Stimulated activated CD8-positive, alpha-beta memory T cell treated with anti-CD3 and anti-CD28 coated beads, Interleukin-4, amount 100 ng/mL, for 1 hour (primary cell): ENCODE measurements around the gene STK10.

Experiments used
- DNase-seq, 2 donors: peaks; one replicate each; pipeline ENCODE4 v3.0.0-alpha.2; 2020; ENCODE audit warnings: low read depth in 2 of 2, low spot score in 1 of 2

STK10 gene

DNA sequence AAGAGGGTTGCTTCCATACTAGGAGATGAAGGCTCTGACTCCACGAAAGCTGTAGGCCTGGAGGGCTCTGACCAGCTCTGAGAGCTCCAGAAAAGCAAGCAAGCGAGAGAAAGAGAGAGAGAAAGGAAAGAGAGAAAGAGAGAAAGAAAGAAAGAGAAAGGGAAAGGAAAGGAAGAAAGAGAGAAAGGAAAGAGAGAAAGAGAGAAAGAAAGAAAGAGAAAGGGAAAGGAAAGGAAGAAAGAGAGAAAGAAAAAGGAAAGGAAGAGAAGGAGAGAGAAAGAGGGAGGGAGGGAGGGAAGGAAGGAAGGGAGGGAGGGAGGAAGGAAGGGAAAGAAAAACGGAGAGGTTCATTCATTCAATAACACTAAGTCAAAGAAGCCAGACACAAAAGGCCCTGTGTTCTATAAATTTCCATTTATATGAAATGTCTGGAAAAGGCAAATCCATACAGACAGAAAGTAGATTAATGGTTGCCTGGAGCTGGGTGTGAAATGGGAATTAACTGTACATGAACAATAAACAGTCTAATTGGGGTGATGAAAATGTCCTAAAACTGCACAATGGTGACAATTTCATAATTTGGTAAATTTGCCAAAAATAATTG lies 1.8 kb upstream of the STK10 start:
- DNase-seq: no peak

DNA sequence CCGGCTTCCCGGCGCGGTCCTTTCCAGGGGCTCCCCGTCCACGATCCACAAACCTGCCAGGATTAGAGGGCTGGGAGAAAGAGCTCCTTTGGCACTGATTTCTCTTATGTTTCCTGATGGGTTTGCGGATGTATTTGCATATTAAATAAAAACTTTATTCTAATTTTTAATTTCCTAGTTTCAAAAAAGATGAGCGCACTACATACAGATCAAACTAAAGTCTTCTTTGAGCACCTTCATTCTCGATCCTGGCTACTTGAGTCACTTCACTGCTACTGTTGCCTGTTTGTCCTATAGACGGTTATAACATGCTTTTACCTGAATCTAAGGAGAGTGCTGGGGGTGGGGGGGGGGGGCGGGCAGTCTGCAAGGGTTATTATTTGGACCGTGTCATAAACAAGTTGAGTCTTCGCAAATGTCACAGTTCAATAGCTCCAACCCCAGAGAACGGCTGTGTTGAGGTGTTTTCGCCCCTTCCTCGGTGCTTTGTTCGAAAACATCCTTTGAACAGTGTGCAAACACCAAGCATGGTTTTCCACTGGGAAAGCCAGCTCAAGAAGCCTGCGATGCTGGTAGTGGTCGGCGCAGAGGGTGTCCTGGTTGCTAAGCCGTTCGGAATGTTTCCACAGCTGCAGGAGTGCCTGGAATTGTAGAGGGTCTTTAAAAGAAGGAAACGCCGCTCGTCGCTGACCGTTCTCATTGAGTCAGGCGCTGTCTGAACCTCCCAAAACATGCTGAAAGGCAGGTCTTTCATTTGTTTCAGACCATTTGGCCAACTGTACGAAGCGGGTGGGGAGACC lies 1.1 kb upstream of the STK10 start:
- DNase-seq: no peak

DNA sequence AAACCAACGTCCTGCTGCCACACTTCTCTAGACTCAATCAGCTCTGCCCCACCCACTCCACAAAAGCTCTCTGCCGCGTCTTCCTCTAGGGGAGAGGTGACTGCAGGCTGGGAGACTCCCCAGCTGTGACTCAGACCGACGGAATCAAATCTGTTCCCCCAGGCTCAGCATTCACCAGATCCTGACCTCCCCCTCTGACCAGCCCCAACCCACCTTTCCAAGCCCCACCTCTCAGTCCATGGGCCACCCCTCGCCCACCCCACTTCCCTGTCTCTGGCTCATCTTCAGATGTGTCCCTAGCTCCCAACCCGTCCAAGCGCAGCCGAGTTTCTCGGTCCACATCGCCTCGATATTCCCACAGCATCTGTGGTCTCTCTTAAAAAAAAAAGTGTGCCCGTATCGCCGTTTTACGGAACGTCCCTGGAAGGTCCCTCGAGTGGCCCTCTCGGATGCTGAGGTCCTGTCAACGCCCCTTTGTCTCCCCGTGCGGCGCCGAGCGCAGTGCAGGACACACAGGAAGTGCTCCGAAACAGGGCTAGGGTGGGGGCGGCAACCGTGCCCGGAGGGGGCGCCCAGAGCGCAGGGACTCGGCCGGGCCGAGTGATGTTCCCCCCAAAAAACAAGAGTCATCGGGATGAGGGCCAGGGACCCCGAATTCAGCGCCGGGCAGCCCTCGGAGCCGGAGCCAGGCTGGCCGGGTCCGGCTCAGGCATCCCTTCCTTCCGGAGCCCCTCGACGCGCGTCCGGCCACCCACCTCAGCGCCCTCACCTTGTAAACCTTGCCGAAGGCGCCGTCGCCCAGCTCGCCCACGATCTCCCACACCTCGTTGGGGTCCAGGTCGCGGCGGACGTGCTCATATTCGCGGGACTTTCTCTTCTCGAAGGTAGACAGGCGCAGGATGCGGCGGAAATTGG lies 649 bp downstream of the STK10 start:
- DNase-seq: no peak

DNA sequence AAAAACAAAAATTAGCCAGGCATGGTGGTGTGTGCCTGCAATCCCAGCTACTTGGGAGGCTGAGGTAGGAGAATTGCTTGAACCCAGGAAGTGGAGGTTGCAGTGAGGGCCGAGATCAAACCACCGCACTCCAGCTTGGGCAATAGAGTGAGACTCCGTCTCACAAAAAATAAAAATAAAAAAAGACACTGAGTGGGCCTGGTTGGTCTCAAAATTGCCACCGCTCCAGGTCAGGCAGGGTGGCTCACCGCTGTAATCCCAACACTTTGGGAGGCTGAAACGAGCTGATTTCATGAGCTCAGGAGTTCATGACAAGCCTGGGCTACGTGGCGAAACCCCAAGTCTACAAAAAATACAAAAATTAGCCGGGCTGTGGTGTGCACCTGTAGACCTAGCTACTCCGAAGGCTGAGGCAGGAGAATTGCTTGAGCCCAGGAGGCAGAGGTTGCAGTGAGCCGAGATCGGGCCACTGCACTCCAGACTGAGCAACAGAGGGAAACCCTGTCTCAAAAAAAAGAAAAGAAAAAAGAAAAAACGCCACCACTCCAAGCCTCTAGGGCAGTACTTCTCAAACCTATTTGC lies 1.8 kb downstream of the STK10 start:
- DNase-seq: no peak

DNA sequence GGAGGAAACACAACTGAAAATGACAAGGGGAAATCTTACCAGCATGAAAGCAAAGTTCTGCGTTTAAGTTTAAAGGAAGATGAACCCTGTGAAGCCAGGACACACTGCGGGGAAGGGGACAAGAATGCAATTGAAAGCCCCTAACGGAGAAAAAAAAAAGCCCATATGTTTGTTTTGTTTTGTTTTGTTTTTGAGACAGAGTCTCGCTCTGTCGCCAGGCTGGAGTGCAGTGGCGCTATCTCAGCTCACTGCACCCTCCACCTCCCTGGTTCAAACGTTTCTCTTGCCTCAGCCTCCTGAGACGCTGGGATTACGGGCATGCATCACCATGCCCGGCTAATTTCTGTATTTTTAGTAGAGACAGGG lies 2.9 kb downstream of the STK10 start:
- DNase-seq: no peak

DNA sequence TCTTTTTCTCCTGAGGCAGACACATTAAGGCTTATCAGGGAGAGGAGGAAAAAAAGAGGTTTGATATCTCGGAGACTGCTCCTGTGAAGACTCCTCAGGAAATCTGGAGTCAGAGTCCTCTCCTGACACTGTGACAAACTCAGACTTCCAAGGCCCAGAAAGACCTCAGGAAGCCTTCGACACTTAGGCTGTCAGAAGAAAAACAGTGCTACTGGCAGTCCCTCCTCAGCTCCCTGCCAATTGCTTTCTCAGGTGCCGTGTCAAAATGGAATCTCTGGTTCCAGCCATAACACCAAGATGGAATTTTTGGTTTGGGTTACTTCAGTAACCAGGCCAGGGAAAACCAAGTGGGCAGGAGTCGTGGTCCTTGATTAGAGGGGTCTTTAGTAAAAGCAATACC lies 4.1 kb downstream of the STK10 start:
- DNase-seq: no peak

DNA sequence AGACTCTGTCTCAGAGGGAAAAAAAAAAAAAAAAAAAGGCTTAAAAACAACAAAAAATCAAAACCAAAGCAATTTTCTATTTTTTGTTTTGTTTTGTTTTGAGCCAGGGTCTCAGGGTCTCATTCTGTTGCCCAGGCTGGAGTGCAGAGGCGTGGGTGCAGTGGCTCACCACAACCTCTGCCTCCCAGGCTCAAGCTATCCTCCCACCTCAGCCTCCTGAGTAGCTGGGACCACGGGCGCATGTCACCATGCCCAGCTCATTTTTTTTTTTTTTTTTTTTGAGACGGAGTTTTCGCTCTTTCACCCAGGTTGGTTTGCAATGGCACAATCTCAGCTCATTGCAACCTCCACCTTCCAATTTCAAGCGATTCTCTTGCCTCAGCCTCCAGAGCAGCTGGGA lies 5.7 kb downstream of the STK10 start:
- DNase-seq: no peak

DNA sequence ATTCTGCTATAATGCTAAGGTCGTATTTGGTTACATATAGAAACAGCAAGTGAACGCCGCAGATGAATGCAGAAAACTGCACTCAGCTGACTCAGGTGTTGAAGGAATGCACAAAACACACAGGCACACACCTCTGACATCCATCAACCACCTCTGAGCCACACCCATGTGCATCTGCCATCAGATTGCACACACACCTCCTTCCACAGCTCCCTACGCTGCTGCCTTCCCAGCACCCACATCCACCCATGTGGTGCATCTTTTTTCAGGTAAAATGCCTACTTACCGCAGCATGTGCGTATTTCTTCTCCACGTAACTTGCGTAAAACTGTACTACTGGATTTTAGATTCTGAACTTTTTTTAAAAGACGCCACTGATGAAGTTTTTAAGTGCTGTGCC lies 7.1 kb downstream of the STK10 start:
- DNase-seq: no peak

DNA sequence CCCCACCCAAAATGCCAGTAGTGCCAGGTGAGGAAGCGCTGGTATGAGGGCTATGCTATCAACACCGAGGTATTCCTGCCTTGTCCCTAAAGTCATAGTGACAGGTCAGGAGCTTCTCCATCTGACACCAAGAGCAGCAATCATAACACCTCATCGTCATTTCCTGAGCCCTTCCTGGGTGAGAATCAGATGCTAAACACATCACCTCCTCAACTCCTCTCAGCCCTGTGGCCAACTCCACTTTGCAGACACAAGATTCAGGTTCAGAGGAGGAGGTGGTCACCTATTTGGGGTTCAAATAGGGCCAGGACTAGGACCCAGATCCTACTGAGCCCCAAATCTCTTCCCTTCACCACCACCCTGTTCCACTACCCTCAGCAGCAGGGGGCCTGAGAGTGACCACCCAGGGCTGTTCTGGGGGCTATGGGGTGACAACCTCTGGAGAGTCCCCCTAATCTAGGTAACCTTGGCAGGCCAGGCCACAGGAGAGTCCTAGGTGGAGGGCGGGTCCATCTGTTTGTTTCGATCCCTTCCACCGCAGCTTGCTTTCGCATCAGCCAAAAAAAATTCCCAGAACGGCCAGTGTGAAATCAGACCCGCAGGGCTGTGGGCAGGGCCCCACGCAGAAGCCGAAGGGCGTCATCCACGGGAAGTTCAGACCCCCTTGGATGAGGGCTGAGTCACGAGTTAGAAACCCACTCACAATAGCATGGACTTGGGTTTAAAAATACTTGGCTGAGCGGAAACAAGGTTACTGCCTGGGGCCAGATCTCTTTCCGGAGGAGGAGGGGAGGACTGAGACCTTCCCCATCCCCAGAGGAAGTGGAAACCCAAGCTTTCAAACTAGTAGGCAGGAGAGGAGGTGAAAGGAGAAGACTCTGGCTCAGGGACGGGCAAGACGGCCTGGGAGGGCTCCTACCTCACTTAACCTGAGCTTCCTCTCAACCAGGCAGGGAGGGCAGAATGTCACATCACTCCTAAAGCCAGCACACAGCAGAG lies 8.7 kb downstream of the STK10 start:
- DNase-seq: no peak

DNA sequence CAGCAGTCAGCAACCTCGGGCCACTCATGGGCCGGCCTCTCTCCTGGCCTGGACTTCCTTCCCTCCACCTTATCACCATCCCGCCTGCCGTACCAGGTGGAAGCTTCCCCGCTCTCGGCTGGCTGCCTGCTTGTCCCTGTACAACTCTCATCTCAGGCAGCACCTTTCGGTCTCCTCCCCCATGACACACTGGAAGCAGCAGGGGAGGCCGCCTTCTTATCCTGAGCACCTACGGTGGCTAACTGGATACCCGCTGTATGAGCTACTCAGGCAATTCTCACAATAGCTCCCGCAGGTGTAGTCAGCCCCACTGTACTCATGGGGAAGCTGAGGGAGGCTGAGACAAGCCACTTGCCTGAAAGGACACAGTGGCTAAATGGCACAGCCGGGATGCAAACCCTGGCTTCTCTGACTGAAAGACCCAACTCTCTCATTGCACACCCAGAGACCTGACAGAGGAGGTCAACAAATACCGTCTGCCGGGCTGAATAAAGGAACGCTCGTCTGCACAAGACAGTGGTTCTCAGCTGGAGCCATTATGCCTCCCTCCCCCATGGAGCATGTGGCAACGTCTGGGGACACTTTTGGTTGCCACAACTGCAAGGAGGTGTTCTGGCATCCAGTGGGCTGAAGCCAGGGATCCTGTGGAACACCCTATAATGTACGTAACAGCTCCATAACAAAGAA lies 9.6 kb downstream of the STK10 start:
- DNase-seq: no peak

DNA sequence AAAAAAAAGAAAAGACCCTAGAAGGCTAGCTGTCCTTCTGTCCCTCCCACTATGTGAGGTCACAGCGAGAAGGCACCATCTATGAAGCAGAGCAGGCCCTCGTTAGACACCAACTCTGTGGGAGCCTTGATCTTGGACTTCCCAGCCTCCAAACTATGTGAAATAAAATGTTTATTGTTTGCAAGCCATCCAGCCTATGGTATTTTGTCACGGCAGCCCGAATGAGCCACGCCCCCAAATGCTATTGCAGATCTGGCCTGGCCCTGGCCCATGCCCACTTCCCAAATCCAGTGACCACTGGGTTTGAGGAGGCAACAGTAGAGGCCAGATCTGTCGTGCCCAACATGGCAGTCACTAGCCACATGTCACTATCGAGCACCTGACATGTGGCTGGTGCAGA lies 10.8 kb downstream of the STK10 start:
- no peak for DNase-seq

DNA sequence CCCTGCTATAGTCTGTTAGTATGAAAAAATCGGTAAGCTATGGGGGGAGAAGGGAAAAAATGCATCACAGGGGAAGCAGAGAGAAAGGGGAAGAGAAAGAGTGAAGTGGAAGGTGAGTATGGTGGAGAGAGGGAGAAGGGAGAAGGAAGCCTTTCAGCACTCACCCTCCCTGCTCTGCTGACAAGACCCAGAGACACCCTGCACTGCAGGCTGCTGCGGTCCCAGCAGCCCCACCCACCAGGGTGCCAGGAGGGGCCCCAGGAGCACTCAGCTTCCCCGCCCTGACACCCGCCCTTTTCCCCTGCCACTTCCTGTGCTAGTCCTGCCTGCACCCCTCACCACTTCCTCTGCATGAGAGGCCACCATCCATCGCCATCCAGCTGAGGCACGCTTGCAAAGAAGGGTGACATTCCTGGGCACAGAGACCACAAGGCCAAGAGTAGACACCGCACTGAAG lies 12.7 kb downstream of the STK10 start:
- DNase-seq: peak; percentile 78 to 79

DNA sequence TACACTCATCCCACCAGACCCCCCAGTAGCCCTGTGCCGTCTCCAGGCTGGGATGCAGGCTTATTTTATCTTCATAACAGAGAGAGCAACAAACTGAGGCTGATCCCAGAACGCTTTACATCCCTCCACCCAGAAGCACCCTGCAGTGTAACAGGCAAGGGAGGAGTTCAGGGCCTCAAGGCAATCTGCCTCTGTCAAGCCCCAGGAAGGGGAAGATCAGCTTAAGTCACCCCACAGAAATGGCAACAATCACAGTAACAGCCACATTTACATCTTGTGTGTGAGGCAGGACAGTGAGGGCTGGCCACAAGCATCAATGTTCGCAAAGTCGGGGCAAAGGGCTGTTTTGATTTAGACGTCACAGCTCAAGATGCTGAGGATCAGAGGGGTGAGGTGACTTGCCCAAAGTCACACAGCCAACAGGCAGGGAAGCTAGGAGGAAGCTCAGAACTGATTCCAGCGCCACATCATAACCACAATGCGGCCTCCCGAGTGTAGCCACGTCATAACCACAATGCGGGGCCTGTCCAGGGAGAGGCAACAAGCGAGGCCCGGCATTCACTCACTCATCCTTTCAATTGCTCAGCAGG lies 14.4 kb downstream of the STK10 start:
- DNase-seq: no peak

DNA sequence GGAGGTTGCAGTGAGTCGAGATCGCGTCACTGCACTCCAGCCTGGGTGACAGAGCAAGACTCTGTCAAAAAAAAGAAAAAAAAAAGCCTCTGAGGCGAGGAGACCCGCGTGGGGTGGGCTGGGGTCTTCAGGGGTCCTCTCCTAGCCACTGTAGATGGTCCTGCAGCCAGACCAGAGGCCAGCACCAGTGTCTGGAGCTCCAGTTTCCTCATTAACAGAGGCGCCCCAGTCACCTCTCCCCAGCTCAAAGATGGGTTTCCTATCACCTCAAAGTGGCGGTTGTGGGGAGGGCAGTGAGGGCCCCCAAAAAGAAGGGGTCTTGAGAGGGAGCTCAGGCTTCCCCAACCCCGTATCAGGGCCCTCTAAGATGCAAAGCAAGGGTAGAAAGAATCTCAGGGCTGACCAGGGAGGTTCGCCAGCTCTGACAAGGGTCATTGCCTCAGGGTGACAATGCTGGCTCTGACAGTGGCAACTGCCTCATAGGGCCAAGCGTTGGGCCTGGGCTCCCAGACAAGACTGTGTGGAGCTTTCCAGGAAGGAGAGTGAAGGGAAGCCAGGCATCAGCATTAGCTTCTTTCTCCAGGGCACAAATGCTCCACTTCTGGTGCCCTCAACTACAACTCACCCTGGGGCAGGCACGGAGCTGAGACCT lies 15.0 kb downstream of the STK10 start:
- DNase-seq: no peak

DNA sequence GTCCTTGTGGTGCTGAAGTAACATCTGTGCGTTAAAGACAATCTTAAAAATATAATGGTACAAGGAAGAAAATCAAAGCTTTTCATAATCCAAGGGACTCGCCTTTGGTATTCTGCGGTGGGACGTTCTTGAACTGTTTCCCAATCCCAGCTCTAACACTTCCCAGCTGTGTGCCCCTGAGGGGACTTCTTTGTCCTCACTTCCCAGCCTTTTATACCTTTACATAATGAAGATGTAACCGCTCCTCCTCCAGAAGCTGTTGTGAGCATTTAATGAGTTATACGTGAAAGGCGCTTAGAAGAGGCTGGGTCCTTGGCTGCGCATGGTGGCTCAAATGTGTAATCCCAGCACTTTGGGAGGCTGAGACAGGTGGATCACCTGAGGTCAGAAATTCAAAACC lies 16.9 kb downstream of the STK10 start:
- no peak for DNase-seq

DNA sequence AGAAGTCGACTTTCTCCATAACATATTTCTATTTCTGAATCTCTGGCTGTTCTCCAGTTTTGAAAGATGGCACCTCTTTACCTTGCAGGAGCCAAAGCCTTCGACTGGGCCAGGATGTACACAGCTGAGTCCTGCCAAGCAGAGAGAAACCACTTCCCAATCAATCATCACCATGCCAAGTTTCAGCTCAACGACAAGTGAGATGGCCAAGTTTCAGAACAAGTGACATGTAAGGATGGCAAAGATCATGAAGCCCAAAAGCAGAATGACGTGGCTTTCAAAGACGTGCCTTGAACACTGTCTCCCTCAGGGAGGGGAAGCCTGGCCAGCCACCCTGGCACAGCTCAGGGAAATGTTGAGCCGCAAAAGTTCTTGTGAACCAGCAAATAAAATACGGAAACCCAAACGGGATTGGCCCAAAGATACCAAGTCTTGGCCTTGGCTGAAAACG lies 17.7 kb downstream of the STK10 start:
- DNase-seq: no peak

DNA sequence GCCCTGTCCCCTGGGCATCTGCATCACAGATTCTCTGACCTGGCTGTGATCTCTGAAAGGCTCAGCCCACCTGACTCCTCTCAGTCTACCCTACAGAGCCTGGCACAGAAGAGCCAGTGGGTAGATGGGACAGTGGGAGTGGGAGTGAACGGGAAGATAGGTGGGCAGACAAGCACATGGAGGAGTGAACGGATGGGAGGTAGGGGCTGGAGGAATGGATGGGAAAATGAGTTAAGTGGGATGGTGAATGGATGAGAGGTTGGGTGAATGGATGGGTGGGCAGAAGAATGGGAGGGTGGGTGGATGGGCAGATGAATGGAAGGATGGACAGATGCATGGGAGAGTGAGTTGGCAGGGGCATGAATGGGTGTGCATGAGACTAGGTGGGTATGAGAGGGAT lies 18.8 kb downstream of the STK10 start:
- no peak for DNase-seq

DNA sequence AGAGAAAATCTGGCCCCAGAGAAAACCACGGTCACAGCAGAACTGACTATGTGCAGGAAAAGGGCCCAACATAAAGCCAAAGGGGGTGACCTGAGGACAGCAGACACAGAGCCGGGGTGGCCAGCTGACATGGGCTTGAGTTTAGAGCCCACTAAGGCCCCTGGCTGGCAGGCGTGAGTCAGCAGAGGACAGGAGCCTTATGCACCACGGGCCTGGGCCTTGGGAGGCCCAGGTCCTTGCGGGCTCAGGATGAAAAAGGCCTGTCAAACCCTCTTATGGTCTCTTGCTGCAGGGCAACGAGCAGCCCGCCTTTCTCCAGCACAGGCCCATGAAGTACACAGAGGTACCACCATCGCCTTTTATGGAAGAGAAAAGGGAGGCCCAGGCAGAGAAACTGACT lies 19.7 kb downstream of the STK10 start:
- DNase-seq: no peak

DNA sequence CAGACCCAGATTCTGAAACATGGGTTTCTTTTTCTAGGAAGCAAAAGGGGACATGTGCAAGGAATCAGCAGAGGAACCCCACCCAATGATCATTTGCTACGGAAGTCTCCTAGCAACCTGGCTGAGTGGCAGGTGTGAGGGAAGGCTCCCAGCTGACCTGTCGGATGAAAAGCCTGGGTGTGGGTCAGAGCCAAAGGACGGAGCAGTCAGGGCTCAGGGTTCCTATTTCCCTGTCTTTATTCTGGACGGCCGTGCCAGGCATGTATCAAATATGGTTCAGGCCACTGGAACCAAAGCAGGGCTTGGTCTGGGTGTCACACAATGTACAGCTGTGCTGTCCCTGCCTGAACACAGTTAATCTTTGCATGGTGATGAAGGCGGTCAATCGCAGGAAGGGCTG lies 20.1 kb downstream of the STK10 start:
- DNase-seq: no peak
